Loucy (cell line): ENCODE measurements around the gene TRPV6.

ENCODE experiments used
- H2AFZ ChIP-seq: fragments of 200-600 bp; sonication (generic); 2 replicates; pipeline ENCODE4 v1.6.0; 2016; ENCODE audit warnings: antibody characterized with exemption, mild to moderate bottlenecking, low read length, moderate library complexity
- H3F3A ChIP-seq: fragments of 200-600 bp; 2 replicates; pipeline ENCODE4 v1.6.0; 2016; ENCODE audit warnings: antibody characterized with exemption, low read depth, mild to moderate bottlenecking
- H3K27me3 ChIP-seq: fragments of 200-600 bp; sonication (generic); 2 replicates; pipeline ENCODE4 v1.6.1; 2014; ENCODE audit warnings: low read length, mild to moderate bottlenecking; ENCODE audit not compliant: insufficient read depth, poor library complexity, severe bottlenecking
- H3K36me3 ChIP-seq: fragments of 200-600 bp; sonication (generic); 2 replicates; pipeline ENCODE4 v1.6.1; 2016; ENCODE audit warnings: low read length; ENCODE audit not compliant: insufficient read depth
- H3K4me1 ChIP-seq: fragments of 200-600 bp; sonication (generic); 2 replicates; pipeline ENCODE4 v1.5.1; 2014; ENCODE audit warnings: low read length, mild to moderate bottlenecking; ENCODE audit not compliant: insufficient read depth, poor library complexity, severe bottlenecking
- H3K4me2 ChIP-seq: fragments of 200-600 bp; sonication (generic); 2 replicates; pipeline ENCODE4 v1.6.0; 2014; ENCODE audit warnings: antibody characterized with exemption, low read length, low read depth, mild to moderate bottlenecking; ENCODE audit not compliant: poor library complexity, severe bottlenecking
- H3K4me3 ChIP-seq: fragments of 200-600 bp; sonication (generic); 2 replicates; pipeline ENCODE4 v1.5.1; 2014; ENCODE audit warnings: low read length, mild to moderate bottlenecking, mixed read lengths; ENCODE audit not compliant: poor library complexity, severe bottlenecking
- H3K79me2 ChIP-seq: fragments of 200-600 bp; sonication (generic); 2 replicates; pipeline ENCODE4 v1.6.1; 2014; ENCODE audit warnings: low read length; ENCODE audit not compliant: insufficient read depth
- H3K9ac ChIP-seq: fragments of 200-600 bp; sonication (generic); 2 replicates; pipeline ENCODE4 v1.6.0; 2014; ENCODE audit warnings: mild to moderate bottlenecking, low read depth, low read length, moderate library complexity; ENCODE audit not compliant: poor library complexity, severe bottlenecking
- H3K9me2 ChIP-seq: fragments of 200-600 bp; sonication (generic); replicated peaks from 2 replicates; pipeline ENCODE4 v1.6.1; 2016; ENCODE audit warnings: low read depth, low read length, mixed read lengths
- H3K9me3 ChIP-seq: fragments of 200-600 bp; sonication (generic); 2 replicates; pipeline ENCODE4 v1.6.1; 2014; ENCODE audit warnings: mild to moderate bottlenecking, antibody characterized with exemption, low read length, low read depth; ENCODE audit not compliant: insufficient read depth
- H4K20me1 ChIP-seq: fragments of 200-600 bp; sonication (generic); 2 replicates; pipeline ENCODE4 v1.6.0; 2014; ENCODE audit warnings: antibody characterized with exemption, low read length, mild to moderate bottlenecking; ENCODE audit not compliant: insufficient read depth, poor library complexity, severe bottlenecking
- CTCF ChIP-seq: fragments of 200-600 bp; sonication (generic); conservative IDR thresholded peaks from 2 replicates; pipeline ENCODE4 v1.5.1; 2014; ENCODE audit warnings: mild to moderate bottlenecking, antibody characterized with exemption, low read length
- EZH2phosphoT487 ChIP-seq: fragments of 200-600 bp; IDR thresholded peaks from 2 replicates; pipeline ENCODE4 v1.6.1; 2018; ENCODE audit warnings: antibody characterized with exemption, mild to moderate bottlenecking, moderate library complexity, borderline replicate concordance

The TRPV6 gene

GRCh38 chr7:142927949-142928348 is 42.4 kb upstream of the TRPV6 start:
- Histone ChIP-seq H3K4me3 (no peak overlapping the region), H3F3A (no peaks in the 10 kb centered on the region), H3K9ac (no peak overlapping the region), H2AFZ (no peak overlapping the region), H3K9me3 (no peaks in the 10 kb centered on the region), H3K4me1 (peaks cover 5% of the 10 kb centered on the region), H3K79me2 (no peaks in the 10 kb centered on the region), H4K20me1 (no peaks in the 10 kb centered on the region), H3K9me2 (no peaks in the 10 kb centered on the region), H3K4me2 (no peak overlapping the region), H3K36me3 (no peaks in the 10 kb centered on the region), H3K27me3 (no peaks in the 10 kb centered on the region)
- no peak for TF ChIP-seq EZH2phosphoT487
- TF ChIP-seq CTCF, result no peak

GRCh38 chr7:142927085-142927745 is 41.7 kb upstream of the TRPV6 start:
- H3K4me2 ChIP-seq, result no peak overlapping the region
- H3K36me3 ChIP-seq, result no peaks in the 10 kb centered on the region

GRCh38 chr7:142925413-142925812 is 39.9 kb upstream of the TRPV6 start:
- Histone ChIP-seq H4K20me1 (no peaks in the 10 kb centered on the region), H3K36me3 (no peaks in the 10 kb centered on the region), H3K9me3 (no peaks in the 10 kb centered on the region), H3K27me3 (no peaks in the 10 kb centered on the region), H3K4me3 (no peak overlapping the region), H3F3A (no peaks in the 10 kb centered on the region), H3K4me1 (no peaks in the 10 kb centered on the region), H3K4me2 (no peak overlapping the region), H3K9me2 (no peaks in the 10 kb centered on the region), H3K9ac (no peak overlapping the region), H2AFZ (no peak overlapping the region), H3K79me2 (no peaks in the 10 kb centered on the region)
- peak; percentile 64 for TF ChIP-seq CTCF
- TF ChIP-seq EZH2phosphoT487, result no peak

More at GRCh38 chr7:142927085-142927745, 41.7 kb upstream of the TRPV6 start:
- no peak overlapping the region for H3K9ac ChIP-seq
- H3K4me3 ChIP-seq, result no peak overlapping the region
- H3F3A ChIP-seq, result no peaks in the 10 kb centered on the region
- no peaks in the 10 kb centered on the region for H3K9me2 ChIP-seq
- H2AFZ ChIP-seq, result no peak overlapping the region
- no peaks in the 10 kb centered on the region for H3K79me2 ChIP-seq
- TF ChIP-seq CTCF (no peak), EZH2phosphoT487 (no peak)
- no peaks in the 10 kb centered on the region for H3K9me3 ChIP-seq
- H4K20me1 ChIP-seq, result no peaks in the 10 kb centered on the region
- H3K4me1 ChIP-seq, result no peaks in the 10 kb centered on the region
- H3K27me3 ChIP-seq, result no peaks in the 10 kb centered on the region
